ENCODE results near the gene LARGE1.

LARGE1 gene

GRCh38 chr22:33542722-33543121 is 377.6 kb downstream of the LARGE1 start:
- TF ChIP-seq POLR2AphosphoS5 (IDR thresholded peaks at IDR 0.05; ENCODE audit: low read depth, low read length) (no peak), TAF1 (IDR thresholded peaks at IDR 0.05; ENCODE audit: borderline replicate concordance, insufficient read depth, low read length) (no peak), FOXP2 (optimal IDR thresholded peaks at IDR 0.05; ENCODE audit: borderline replicate concordance, extremely low read depth, extremely low read length, insufficient read depth) (no peak), SIN3A (IDR thresholded peaks at IDR 0.05; ENCODE audit: borderline replicate concordance, insufficient read depth, low read length) (no peak), REST (IDR thresholded peaks at IDR 0.05; ENCODE audit: insufficient read depth in 1 of 2, low read depth in 2 of 2, low read length in 2 of 2) (no peak)

GRCh38 chr22:33542153-33542552 is 378.1 kb downstream of the LARGE1 start:
- TF ChIP-seq SIN3A (IDR thresholded peaks at IDR 0.05; ENCODE audit: borderline replicate concordance, insufficient read depth, low read length): no peak
- no peak for TF ChIP-seq FOXP2 (optimal IDR thresholded peaks at IDR 0.05; ENCODE audit: borderline replicate concordance, extremely low read depth, extremely low read length, insufficient read depth)
- TF ChIP-seq TAF1 (IDR thresholded peaks at IDR 0.05; ENCODE audit: borderline replicate concordance, insufficient read depth, low read length): no peak
- TF ChIP-seq POLR2AphosphoS5 (IDR thresholded peaks at IDR 0.05; ENCODE audit: low read depth, low read length): no peak
- TF ChIP-seq REST (IDR thresholded peaks at IDR 0.05; ENCODE audit: insufficient read depth in 1 of 2, low read depth in 2 of 2, low read length in 2 of 2): no peak

DNA sequence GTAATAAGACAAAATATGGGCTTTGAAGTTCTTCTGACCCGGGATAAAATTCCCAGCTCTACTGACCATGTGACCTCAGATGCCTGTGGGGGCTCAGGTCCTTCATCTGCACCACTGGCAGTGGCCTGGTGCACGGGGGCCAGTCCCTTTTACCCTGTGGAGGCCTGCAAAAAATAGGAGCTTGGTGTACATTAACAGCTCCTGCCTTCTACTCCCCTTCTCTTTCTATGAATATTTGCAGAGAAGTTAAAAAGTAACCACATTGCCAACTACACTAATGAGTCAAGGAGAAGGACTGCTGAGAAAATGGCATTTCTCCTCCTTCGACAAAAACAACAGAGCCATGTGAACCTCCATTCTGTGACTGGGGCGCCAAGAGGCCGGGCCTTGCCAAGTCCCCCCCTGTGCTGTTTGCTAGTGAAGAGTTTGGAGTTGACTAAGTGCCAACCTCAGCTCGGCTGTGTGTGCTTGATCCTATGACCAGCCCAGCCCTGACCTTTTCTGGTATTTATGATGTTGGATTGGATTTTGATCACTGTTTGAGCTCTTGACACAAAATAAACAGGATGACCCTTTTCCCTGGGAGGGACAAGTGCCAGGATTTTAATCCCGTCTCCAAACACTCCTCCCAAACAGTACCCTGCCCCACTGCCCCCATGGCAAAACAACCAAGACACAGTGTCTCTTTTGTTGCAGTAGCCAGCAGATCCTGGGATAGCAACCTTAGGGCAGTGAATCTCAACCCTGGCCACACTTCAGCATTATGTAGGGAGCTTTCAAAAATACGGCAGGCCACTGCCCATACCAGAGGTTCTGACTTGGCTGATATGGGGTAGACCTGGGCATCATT is 380.1 kb downstream of the LARGE1 start:
- no peak for TF ChIP-seq POLR2AphosphoS5 (IDR thresholded peaks at IDR 0.05; ENCODE audit: low read depth, low read length)
- TF ChIP-seq TAF1 (IDR thresholded peaks at IDR 0.05; ENCODE audit: borderline replicate concordance, insufficient read depth, low read length): no peak
- no peak for TF ChIP-seq SIN3A (IDR thresholded peaks at IDR 0.05; ENCODE audit: borderline replicate concordance, insufficient read depth, low read length)
- no peak for TF ChIP-seq FOXP2 (optimal IDR thresholded peaks at IDR 0.05; ENCODE audit: borderline replicate concordance, extremely low read depth, extremely low read length, insufficient read depth)
- TF ChIP-seq REST (IDR thresholded peaks at IDR 0.05; ENCODE audit: insufficient read depth in 1 of 2, low read depth in 2 of 2, low read length in 2 of 2): no peak

DNA sequence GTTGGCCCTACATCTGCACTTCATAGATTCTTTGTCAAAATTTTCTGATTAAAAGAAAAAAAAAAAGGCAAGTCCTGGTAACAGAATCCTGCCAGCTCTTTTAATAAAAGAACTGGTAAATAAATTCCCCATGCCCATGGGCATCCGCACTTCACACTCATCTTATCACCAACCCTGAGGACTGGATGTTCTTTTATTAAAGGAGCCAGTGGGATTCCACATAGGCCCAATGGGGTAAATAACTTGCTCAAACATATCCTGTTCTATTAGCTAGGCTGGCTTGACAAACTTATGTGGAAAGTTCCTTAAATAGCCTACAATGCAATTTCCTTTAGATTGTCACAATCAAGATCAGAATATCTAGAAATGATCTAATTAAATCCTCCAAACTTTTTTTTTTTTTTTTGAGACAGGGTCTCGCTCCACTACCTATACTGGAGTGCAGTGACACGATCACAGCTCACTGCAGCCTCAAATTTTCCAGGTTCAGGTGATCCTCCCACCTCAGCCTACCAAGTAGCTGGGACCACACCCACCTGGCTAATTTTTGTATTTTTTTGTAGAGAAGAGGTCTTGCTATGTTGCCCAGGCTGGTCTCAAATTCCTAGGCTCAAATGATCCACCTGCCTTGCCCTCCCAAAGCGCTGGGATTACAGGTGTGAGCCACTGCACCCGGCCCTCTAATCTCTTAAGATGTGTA is 380.9 kb downstream of the LARGE1 start:
- TF ChIP-seq REST (IDR thresholded peaks at IDR 0.05; ENCODE audit: insufficient read depth in 1 of 2, low read depth in 2 of 2, low read length in 2 of 2): no peak
- no peak for TF ChIP-seq SIN3A (IDR thresholded peaks at IDR 0.05; ENCODE audit: borderline replicate concordance, insufficient read depth, low read length)
- no peak for TF ChIP-seq POLR2AphosphoS5 (IDR thresholded peaks at IDR 0.05; ENCODE audit: low read depth, low read length)
- no peak for TF ChIP-seq TAF1 (IDR thresholded peaks at IDR 0.05; ENCODE audit: borderline replicate concordance, insufficient read depth, low read length)
- no peak for TF ChIP-seq FOXP2 (optimal IDR thresholded peaks at IDR 0.05; ENCODE audit: borderline replicate concordance, extremely low read depth, extremely low read length, insufficient read depth)
